GM12872 (cell line): ENCODE results near the gene OSBPL1A.

ENCODE experiments used
- TF ChIP-seq, protein P1 (sequence below): IDR thresholded peaks from 3 replicates; pipeline ENCODE4 v1.5.1; 2011; ENCODE audit warnings: low read depth, mild to moderate bottlenecking, low read length, moderate library complexity; ENCODE audit not compliant: insufficient read depth

Gene OSBPL1A

DNA sequence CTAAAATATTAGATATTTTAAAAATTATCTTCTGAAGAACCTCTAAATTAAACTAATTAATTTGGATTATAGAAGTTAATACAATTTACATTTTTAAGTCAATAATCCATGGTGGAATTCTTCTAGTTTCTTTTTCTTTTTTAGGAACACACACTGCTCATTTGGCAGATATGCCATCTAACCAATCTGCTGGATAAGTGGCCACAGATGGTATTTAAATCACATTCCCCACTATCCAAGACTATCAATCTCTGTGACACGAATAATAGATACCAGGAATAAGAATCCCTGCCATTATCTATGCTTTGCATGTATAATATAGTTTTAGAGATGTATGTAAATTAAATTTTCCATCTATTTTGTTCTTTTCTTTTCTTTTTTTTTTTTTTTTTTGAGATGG is 200.2 kb downstream of the OSBPL1A start:
- TF ChIP-seq, protein P1, sequence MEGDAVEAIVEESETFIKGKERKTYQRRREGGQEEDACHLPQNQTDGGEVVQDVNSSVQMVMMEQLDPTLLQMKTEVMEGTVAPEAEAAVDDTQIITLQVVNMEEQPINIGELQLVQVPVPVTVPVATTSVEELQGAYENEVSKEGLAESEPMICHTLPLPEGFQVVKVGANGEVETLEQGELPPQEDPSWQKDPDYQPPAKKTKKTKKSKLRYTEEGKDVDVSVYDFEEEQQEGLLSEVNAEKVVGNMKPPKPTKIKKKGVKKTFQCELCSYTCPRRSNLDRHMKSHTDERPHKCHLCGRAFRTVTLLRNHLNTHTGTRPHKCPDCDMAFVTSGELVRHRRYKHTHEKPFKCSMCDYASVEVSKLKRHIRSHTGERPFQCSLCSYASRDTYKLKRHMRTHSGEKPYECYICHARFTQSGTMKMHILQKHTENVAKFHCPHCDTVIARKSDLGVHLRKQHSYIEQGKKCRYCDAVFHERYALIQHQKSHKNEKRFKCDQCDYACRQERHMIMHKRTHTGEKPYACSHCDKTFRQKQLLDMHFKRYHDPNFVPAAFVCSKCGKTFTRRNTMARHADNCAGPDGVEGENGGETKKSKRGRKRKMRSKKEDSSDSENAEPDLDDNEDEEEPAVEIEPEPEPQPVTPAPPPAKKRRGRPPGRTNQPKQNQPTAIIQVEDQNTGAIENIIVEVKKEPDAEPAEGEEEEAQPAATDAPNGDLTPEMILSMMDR = no peak

DNA sequence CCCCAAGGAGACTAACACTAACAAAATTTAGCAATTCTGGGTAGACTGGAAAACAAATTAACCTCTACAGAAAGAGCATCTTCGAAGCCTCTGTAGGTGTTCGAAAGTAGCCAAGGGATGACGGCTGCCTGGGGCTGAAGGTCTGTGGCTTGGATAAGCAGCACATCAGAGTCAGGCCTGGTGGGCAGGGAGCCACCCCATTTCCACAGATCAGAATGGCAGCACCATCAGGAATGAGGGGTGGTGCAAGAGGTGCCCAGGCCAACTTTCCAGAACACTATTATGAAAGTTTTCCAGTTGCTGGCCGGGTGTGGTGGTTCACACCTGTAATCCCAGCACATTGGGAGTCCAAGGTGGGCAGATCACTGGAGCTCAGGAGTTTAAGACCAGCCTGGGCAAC is 200.9 kb downstream of the OSBPL1A start:
- TF ChIP-seq, protein P1 = no peak

GRCh38 chr18:24195296-24196053 is 202.1 kb downstream of the OSBPL1A start:
- TF ChIP-seq, protein P1 = no peak

- TF ChIP-seq, protein P1 = no peak
These were observed 207.0 kb downstream of the OSBPL1A start for GRCh38 chr18:24190590-24190989.

GRCh38 chr18:24189664-24190346 is 207.8 kb downstream of the OSBPL1A start:
- TF ChIP-seq, protein P1 = no peak

DNA sequence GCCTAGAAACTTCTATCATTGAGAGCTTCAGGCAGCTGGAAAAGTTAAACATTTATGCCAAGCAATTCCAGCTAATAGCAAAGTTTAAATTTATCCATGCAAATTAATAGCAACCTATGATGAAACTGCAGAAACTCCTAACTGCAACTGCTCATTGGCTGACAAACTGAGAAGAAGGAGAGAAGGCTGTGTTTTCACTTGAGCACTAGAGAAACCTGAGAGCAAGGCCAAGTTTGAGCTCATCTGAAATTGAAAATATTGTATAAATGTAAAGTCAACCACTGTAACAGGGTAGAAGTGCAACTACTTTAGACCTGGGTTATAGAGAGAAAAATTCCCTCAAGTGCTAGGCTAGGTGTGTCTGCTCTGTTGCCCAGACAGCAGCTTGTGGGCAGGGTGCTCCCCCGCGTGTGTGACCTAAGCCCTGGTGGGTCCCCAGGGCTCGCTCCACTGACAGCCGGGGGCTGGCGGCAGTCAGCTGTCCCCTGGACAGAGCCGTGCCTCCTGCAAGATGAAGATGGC is 208.6 kb downstream of the OSBPL1A start:
- TF ChIP-seq, protein P1 = no peak

GRCh38 chr18:24188120-24188519 is 209.5 kb downstream of the OSBPL1A start:
- TF ChIP-seq, protein P1 = no peak
